SK-N-SH treated with all-trans-retinoic acid at 6 μM for 48 hours (cell line): Measurements from ENCODE around the gene TEC.

Experiments
- ATAC-seq: fragments of 200-7000 bp; cut with Tn5 transposase; 3 replicates; pipeline ENCODE4 v1.9.1; 2020; ENCODE audit warnings: mild to moderate bottlenecking, moderate library complexity
- ARNTL ChIP-seq: fragments of 450-650 bp; formaldehyde crosslinking; IDR thresholded peaks from 2 replicates; pipeline ENCODE4 v1.5.0; 2020; ENCODE audit warnings: low read depth, mild to moderate bottlenecking, moderate library complexity, borderline replicate concordance
- BACH2 ChIP-seq: fragments of 250-450 bp; sonication (Bioruptor Pico); IDR thresholded peaks from 2 replicates; pipeline ENCODE4 v1.9.0; 2021; ENCODE audit warnings: mild to moderate bottlenecking, borderline replicate concordance
- CSDC2 ChIP-seq: fragments of 250-450 bp; sonication (Bioruptor Pico); IDR thresholded peaks from 2 replicates; pipeline ENCODE4 v1.5.0; 2020; ENCODE audit warnings: mild to moderate bottlenecking, moderate library complexity
- ESRRG ChIP-seq: fragments of 250-450 bp; sonication (Bioruptor Pico); IDR thresholded peaks from 2 replicates; pipeline ENCODE4 v1.6.1; 2021; ENCODE audit warnings: mild to moderate bottlenecking
- GLIS3 ChIP-seq: fragments of 250-450 bp; sonication (Bioruptor Pico); IDR thresholded peaks from 2 replicates; pipeline ENCODE4 v1.5.0; 2020; ENCODE audit warnings: mild to moderate bottlenecking, moderate library complexity
- ISL1 ChIP-seq: fragments of 250-450 bp; sonication (Bioruptor Pico); IDR thresholded peaks from 2 replicates; pipeline ENCODE4 v2.1.2; 2022; ENCODE audit warnings: mild to moderate bottlenecking, moderate library complexity
- OSR1 ChIP-seq: fragments of 250-450 bp; sonication (Bioruptor Pico); IDR thresholded peaks from 2 replicates; pipeline ENCODE4 v1.8.0; 2022; ENCODE audit warnings: moderate library complexity, mild to moderate bottlenecking, inconsistent platforms
- RARB ChIP-seq: fragments of 250-450 bp; sonication (Bioruptor Pico); IDR thresholded peaks from 2 replicates; pipeline ENCODE4 v1.8.0; 2021; ENCODE audit warnings: mild to moderate bottlenecking, moderate library complexity
- SNAI2 ChIP-seq: fragments of 250-450 bp; sonication (Bioruptor Pico); IDR thresholded peaks from 2 replicates; pipeline ENCODE4 v1.5.0; 2020; ENCODE audit warnings: mild to moderate bottlenecking, moderate library complexity
- TCF4 ChIP-seq: fragments of 250-450 bp; sonication (Bioruptor Pico); IDR thresholded peaks from 2 replicates; pipeline ENCODE4 v1.8.0; 2021; ENCODE audit warnings: mild to moderate bottlenecking, moderate library complexity, borderline replicate concordance
- ZFP3 ChIP-seq: fragments of 250-450 bp; sonication (Bioruptor Pico); IDR thresholded peaks from 2 replicates; pipeline ENCODE4 v1.5.0; 2020; ENCODE audit warnings: mild to moderate bottlenecking, moderate library complexity
- ZFP30 ChIP-seq: fragments of 450-650 bp; formaldehyde crosslinking; IDR thresholded peaks from 2 replicates; pipeline ENCODE4 v1.5.0; 2022; ENCODE audit warnings: mild to moderate bottlenecking, moderate library complexity
- ZNF565 ChIP-seq: fragments of 450-650 bp; formaldehyde crosslinking; conservative IDR thresholded peaks from 2 replicates; pipeline ENCODE4 v1.5.0; 2020; ENCODE audit warnings: low read depth, mild to moderate bottlenecking, moderate library complexity
- ZNF70 ChIP-seq: fragments of 450-650 bp; formaldehyde crosslinking; IDR thresholded peaks from 2 replicates; pipeline ENCODE4 v1.5.0; 2020; ENCODE audit warnings: mild to moderate bottlenecking, moderate library complexity
- ZNF8 ChIP-seq: fragments of 450-650 bp; formaldehyde crosslinking; IDR thresholded peaks from 2 replicates; pipeline ENCODE4 v1.5.0; 2020; ENCODE audit warnings: mild to moderate bottlenecking, moderate library complexity
- TF ChIP-seq, protein P1 (sequence below): fragments of 250-450 bp; sonication (Bioruptor Pico); IDR thresholded peaks from 2 replicates; pipeline ENCODE4 v1.8.0; 2020; ENCODE audit warnings: mild to moderate bottlenecking, moderate library complexity, borderline replicate concordance
- TF ChIP-seq, protein P2 (sequence below): fragments of 250-450 bp; sonication (Bioruptor Pico); IDR thresholded peaks from 2 replicates; pipeline ENCODE4 v1.5.0; 2020; ENCODE audit warnings: mild to moderate bottlenecking, moderate library complexity
- TF ChIP-seq, protein P3 (sequence below): fragments of 250-450 bp; sonication (Bioruptor Pico); IDR thresholded peaks from 2 replicates; pipeline ENCODE4 v1.5.1; 2020; ENCODE audit warnings: low read depth, mild to moderate bottlenecking, moderate library complexity
- TF ChIP-seq, protein P4 (sequence below): fragments of 250-450 bp; sonication (Bioruptor Pico); IDR thresholded peaks from 2 replicates; pipeline ENCODE4 v1.8.0; 2021; ENCODE audit warnings: low read depth, mild to moderate bottlenecking, moderate library complexity, borderline replicate concordance

TEC gene

DNA sequence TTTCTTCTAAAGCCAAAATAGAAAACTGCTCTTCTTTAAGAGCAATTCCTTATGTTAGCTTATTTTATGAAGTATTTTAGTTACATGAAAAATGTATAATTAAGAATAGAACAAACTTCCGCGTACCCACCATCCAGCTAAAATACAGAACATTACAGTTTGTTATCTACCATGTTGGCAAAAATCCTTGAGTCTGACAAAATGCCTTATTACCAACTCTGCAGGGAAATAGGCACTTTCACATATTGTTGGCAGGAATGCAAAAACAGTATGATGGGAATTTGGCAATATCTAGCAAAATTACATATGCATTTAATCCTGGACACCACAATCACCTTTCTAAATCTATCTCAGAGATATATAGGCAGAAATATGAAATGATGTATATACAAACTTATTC, 39.3 kb upstream of the TEC start (continued):
- TF ChIP-seq, protein P1, sequence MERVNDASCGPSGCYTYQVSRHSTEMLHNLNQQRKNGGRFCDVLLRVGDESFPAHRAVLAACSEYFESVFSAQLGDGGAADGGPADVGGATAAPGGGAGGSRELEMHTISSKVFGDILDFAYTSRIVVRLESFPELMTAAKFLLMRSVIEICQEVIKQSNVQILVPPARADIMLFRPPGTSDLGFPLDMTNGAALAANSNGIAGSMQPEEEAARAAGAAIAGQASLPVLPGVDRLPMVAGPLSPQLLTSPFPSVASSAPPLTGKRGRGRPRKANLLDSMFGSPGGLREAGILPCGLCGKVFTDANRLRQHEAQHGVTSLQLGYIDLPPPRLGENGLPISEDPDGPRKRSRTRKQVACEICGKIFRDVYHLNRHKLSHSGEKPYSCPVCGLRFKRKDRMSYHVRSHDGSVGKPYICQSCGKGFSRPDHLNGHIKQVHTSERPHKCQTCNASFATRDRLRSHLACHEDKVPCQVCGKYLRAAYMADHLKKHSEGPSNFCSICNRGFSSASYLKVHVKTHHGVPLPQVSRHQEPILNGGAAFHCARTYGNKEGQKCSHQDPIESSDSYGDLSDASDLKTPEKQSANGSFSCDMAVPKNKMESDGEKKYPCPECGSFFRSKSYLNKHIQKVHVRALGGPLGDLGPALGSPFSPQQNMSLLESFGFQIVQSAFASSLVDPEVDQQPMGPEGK (CRISPR knock-in tag) = no peak
- TF ChIP-seq CSDC2 (CRISPR knock-in tag) = no peak

DNA sequence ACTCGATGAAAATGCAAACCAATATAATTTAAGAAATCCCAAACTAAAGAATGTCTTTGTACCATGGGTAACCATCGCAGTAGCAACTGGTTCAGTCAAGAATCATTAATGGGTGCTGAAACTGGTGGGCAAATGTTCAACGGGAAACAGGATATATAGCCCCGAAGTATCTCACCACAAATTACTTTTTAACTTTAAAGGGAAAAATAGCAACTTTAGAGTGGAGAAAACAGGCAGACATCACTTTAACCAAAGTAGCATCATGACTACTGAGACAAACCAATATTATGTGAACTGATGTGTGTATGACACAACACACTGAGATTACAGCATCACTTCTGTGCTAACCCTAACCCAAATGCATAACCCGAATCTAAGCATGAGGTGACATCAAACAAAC, 37.9 kb upstream of the TEC start:
- no peak for TF ChIP-seq OSR1
- TF ChIP-seq CSDC2 (CRISPR knock-in tag) = no peak
- no peak for TF ChIP-seq ZNF8 (CRISPR knock-in tag)
- TF ChIP-seq SNAI2 = no peak
- no peak for TF ChIP-seq ZFP30 (CRISPR knock-in tag)
- no peak for TF ChIP-seq TCF4 (CRISPR knock-in tag)
- TF ChIP-seq RARB (CRISPR knock-in tag) = no peak
- TF ChIP-seq, protein P1 (CRISPR knock-in tag) = no peak
- TF ChIP-seq, protein P2, sequence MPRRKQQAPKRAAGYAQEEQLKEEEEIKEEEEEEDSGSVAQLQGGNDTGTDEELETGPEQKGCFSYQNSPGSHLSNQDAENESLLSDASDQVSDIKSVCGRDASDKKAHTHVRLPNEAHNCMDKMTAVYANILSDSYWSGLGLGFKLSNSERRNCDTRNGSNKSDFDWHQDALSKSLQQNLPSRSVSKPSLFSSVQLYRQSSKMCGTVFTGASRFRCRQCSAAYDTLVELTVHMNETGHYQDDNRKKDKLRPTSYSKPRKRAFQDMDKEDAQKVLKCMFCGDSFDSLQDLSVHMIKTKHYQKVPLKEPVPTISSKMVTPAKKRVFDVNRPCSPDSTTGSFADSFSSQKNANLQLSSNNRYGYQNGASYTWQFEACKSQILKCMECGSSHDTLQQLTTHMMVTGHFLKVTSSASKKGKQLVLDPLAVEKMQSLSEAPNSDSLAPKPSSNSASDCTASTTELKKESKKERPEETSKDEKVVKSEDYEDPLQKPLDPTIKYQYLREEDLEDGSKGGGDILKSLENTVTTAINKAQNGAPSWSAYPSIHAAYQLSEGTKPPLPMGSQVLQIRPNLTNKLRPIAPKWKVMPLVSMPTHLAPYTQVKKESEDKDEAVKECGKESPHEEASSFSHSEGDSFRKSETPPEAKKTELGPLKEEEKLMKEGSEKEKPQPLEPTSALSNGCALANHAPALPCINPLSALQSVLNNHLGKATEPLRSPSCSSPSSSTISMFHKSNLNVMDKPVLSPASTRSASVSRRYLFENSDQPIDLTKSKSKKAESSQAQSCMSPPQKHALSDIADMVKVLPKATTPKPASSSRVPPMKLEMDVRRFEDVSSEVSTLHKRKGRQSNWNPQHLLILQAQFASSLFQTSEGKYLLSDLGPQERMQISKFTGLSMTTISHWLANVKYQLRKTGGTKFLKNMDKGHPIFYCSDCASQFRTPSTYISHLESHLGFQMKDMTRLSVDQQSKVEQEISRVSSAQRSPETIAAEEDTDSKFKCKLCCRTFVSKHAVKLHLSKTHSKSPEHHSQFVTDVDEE (CRISPR knock-in tag) = no peak
- TF ChIP-seq ZNF70 (CRISPR knock-in tag) = no peak
- TF ChIP-seq ZFP3 = no peak
- no peak for ATAC-seq

DNA sequence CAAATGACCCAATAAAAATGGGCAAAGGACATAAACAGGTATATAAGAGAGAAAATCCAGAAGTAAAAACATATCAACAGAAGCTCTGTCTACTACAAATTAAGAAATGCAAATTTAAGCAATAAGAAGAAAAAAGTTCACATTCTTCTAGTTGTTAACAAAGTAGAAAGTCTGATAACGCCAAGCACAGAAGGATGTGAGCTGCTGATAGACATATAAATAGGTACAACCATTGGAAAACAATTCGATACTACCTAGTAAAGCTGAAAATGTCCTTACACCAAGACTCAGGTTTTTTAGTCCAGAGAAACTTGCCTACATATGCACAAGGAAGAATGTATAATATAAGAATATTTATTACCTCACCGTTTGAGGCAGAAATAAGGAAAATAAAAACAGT, 35.9 kb upstream of the TEC start:
- ATAC-seq = no peak
- TF ChIP-seq ARNTL (CRISPR knock-in tag) = no peak
- no peak for TF ChIP-seq SNAI2
- TF ChIP-seq, protein P3, sequence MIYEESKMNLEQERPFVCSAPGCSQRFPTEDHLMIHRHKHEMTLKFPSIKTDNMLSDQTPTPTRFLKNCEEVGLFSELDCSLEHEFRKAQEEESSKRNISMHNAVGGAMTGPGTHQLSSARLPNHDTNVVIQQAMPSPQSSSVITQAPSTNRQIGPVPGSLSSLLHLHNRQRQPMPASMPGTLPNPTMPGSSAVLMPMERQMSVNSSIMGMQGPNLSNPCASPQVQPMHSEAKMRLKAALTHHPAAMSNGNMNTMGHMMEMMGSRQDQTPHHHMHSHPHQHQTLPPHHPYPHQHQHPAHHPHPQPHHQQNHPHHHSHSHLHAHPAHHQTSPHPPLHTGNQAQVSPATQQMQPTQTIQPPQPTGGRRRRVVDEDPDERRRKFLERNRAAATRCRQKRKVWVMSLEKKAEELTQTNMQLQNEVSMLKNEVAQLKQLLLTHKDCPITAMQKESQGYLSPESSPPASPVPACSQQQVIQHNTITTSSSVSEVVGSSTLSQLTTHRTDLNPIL (CRISPR knock-in tag) = no peak
- TF ChIP-seq RARB (CRISPR knock-in tag) = no peak
- TF ChIP-seq BACH2 (CRISPR knock-in tag) = no peak
- TF ChIP-seq CSDC2 (CRISPR knock-in tag) = no peak
- TF ChIP-seq TCF4 (CRISPR knock-in tag) = no peak
- TF ChIP-seq ZNF8 (CRISPR knock-in tag) = no peak
- no peak for TF ChIP-seq GLIS3
- no peak for TF ChIP-seq ISL1 (CRISPR knock-in tag)
- TF ChIP-seq, protein P1 (CRISPR knock-in tag) = no peak
- no peak for TF ChIP-seq ZFP30 (CRISPR knock-in tag)
- no peak for TF ChIP-seq ESRRG (CRISPR knock-in tag)
- TF ChIP-seq, protein P4, sequence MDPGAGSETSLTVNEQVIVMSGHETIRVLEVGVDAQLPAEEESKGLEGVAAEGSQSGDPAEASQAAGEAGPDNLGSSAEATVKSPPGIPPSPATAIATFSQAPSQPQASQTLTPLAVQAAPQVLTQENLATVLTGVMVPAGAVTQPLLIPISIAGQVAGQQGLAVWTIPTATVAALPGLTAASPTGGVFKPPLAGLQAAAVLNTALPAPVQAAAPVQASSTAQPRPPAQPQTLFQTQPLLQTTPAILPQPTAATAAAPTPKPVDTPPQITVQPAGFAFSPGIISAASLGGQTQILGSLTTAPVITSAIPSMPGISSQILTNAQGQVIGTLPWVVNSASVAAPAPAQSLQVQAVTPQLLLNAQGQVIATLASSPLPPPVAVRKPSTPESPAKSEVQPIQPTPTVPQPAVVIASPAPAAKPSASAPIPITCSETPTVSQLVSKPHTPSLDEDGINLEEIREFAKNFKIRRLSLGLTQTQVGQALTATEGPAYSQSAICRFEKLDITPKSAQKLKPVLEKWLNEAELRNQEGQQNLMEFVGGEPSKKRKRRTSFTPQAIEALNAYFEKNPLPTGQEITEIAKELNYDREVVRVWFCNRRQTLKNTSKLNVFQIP (CRISPR knock-in tag) = no peak
- no peak for TF ChIP-seq ZNF70 (CRISPR knock-in tag)
- no peak for TF ChIP-seq ZNF565 (CRISPR knock-in tag)
- no peak for TF ChIP-seq OSR1
- no peak for TF ChIP-seq ZFP3
- TF ChIP-seq, protein P2 (CRISPR knock-in tag) = no peak
